NB4 (cell line): ENCODE measurements around the gene NAGK.
"Not testable (repeated sequence)": the region's sequence is repeated elsewhere in the genome, so short reads cannot be mapped to it uniquely, and the experiment has no call there.

Experiments
- CTCF ChIP-seq: IDR thresholded peaks from one replicate; pipeline ENCODE4 v1.5.1; 2012; ENCODE audit warnings: low read depth, low read length
- MAX ChIP-seq: IDR thresholded peaks from 2 replicates; pipeline ENCODE4 v1.6.1; 2011; ENCODE audit warnings: low read depth, low read length
- MYC ChIP-seq: IDR thresholded peaks from 2 replicates; pipeline ENCODE4 v1.6.1; 2011; ENCODE audit warnings: low read depth, low read length
- POLR2A ChIP-seq: IDR thresholded peaks from 2 replicates; pipeline ENCODE4 v1.6.1; 2011; ENCODE audit warnings: mild to moderate bottlenecking; ENCODE audit not compliant: insufficient read length; ENCODE audit errors: extremely low read depth

GRCh38 chr2:71019989-71020388 is 48.5 kb upstream of the NAGK start:
- TF ChIP-seq POLR2A, CTCF, MAX, MYC: not testable (repeated sequence)
